OCI-LY1 (cell line): Measurements from ENCODE around the gene PRKCB.

Experiments
- H2AFZ ChIP-seq: fragments of 200-600 bp; sonication (generic), shearing (Covaris generic); 2 replicates; pipeline ENCODE4 v1.6.0; 2014; ENCODE audit warnings: antibody characterized with exemption, mild to moderate bottlenecking, low read length
- H3F3A ChIP-seq: fragments of 200-600 bp; sonication (generic), shearing (Covaris generic); 2 replicates; pipeline ENCODE4 v1.6.0; 2014; ENCODE audit warnings: mild to moderate bottlenecking, antibody characterized with exemption, low read length, moderate library complexity; ENCODE audit not compliant: insufficient read depth
- H3K27ac ChIP-seq: fragments of 200-600 bp; sonication (generic); 2 replicates; pipeline ENCODE4 v1.5.1; 2014; ENCODE audit warnings: low read length, mixed run types, mild to moderate bottlenecking, low read depth; ENCODE audit not compliant: poor library complexity, severe bottlenecking
- H3K27me3 ChIP-seq: fragments of 200-600 bp; sonication (generic); 2 replicates; pipeline ENCODE4 v1.6.0; 2014; ENCODE audit warnings: antibody characterized with exemption, mild to moderate bottlenecking, low read length, moderate library complexity; ENCODE audit not compliant: insufficient read depth
- H3K36me3 ChIP-seq: fragments of 200-600 bp; sonication (generic); 2 replicates; pipeline ENCODE4 v1.6.1; 2014; ENCODE audit warnings: mild to moderate bottlenecking, antibody characterized with exemption, low read length, moderate library complexity, mixed read lengths; ENCODE audit not compliant: insufficient read depth
- H3K4me1 ChIP-seq: fragments of 200-600 bp; sonication (generic); 2 replicates; pipeline ENCODE4 v1.5.1; 2014; ENCODE audit warnings: mild to moderate bottlenecking, low read length, moderate library complexity; ENCODE audit not compliant: insufficient read depth, severe bottlenecking
- H3K4me2 ChIP-seq: fragments of 200-600 bp; sonication (generic), shearing (Covaris generic); 2 replicates; pipeline ENCODE4 v1.6.1; 2014; ENCODE audit warnings: low read length
- H3K4me3 ChIP-seq: fragments of 200-600 bp; sonication (generic); 2 replicates; pipeline ENCODE4 v1.5.1; 2014; ENCODE audit warnings: low read length, low read depth, mild to moderate bottlenecking, mixed read lengths; ENCODE audit not compliant: poor library complexity, severe bottlenecking
- H3K79me2 ChIP-seq: fragments of 200-600 bp; shearing (Covaris generic); 2 replicates; pipeline ENCODE4 v1.6.1; 2016; ENCODE audit warnings: mixed run types, low read length, mixed read lengths; ENCODE audit not compliant: insufficient read depth
- H3K9ac ChIP-seq: fragments of 200-600 bp; sonication (generic), shearing (Covaris generic); 2 replicates; pipeline ENCODE4 v1.6.1; 2014; ENCODE audit warnings: mild to moderate bottlenecking, low read length, mixed read lengths
- H3K9me2 ChIP-seq: fragments of 200-600 bp; sonication (generic), shearing (Covaris generic); 2 replicates; pipeline ENCODE4 v1.6.1; 2014; ENCODE audit warnings: low read depth, mild to moderate bottlenecking, low read length, mixed read lengths
- H3K9me3 ChIP-seq: fragments of 200-600 bp; shearing (Covaris generic); 2 replicates; pipeline ENCODE4 v1.6.1; 2014; ENCODE audit warnings: low read length, mixed read lengths
- H4K20me1 ChIP-seq: fragments of 200-600 bp; sonication (generic), shearing (Covaris generic); 2 replicates; pipeline ENCODE4 v1.6.0; 2016; ENCODE audit warnings: mild to moderate bottlenecking, low read length; ENCODE audit not compliant: insufficient read depth
- EZH2 ChIP-seq: fragments of 200-600 bp; sonication (generic), shearing (Covaris generic); IDR thresholded peaks from 2 replicates; pipeline ENCODE4 v1.8.0; 2017; ENCODE audit warnings: borderline replicate concordance, mixed run types, mild to moderate bottlenecking, antibody characterized with exemption, low read length, moderate library complexity, mixed read lengths
- TF ChIP-seq, protein P1 (sequence below): fragments of 200-600 bp; sonication (generic), shearing (Covaris generic); IDR thresholded peaks from 2 replicates; pipeline ENCODE4 v1.5.1; 2017; ENCODE audit warnings: mild to moderate bottlenecking, antibody characterized with exemption, low read length, moderate library complexity, mixed read lengths

The PRKCB gene

DNA sequence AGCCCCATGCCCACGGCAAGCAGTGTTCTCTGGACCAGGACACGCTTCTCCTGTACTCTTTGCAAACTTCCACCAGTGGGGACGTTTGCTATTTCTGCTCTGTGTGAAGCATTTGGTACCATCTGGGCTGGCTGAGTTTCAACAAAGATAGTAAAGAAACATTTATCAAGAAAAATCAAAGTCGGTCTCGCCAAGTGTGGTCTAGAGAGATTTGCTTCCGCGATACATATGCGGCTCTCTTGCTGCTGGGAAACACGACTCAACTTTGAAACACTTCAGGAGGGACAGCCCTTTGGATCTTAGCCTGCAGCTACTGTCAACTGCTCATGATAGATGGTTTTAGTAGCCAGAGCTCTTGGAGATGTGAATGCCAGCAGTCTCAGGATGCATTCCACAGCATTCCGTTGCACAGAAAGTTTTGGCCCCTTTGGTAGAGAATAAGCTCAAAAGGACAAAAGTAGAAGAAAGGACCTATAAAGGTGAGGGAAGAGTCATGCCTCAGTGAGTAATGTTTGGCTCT is 252.2 kb downstream of the PRKCB start:
- H2AFZ ChIP-seq = no peak overlapping the region
- TF ChIP-seq, protein P1, sequence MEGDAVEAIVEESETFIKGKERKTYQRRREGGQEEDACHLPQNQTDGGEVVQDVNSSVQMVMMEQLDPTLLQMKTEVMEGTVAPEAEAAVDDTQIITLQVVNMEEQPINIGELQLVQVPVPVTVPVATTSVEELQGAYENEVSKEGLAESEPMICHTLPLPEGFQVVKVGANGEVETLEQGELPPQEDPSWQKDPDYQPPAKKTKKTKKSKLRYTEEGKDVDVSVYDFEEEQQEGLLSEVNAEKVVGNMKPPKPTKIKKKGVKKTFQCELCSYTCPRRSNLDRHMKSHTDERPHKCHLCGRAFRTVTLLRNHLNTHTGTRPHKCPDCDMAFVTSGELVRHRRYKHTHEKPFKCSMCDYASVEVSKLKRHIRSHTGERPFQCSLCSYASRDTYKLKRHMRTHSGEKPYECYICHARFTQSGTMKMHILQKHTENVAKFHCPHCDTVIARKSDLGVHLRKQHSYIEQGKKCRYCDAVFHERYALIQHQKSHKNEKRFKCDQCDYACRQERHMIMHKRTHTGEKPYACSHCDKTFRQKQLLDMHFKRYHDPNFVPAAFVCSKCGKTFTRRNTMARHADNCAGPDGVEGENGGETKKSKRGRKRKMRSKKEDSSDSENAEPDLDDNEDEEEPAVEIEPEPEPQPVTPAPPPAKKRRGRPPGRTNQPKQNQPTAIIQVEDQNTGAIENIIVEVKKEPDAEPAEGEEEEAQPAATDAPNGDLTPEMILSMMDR = no peak
- no peak for TF ChIP-seq EZH2
- no peaks in the 10 kb centered on the region for H3F3A ChIP-seq
- no peak overlapping the region for H3K9ac ChIP-seq
- H3K4me2 ChIP-seq = no peak overlapping the region
- H4K20me1 ChIP-seq = no peaks in the 10 kb centered on the region
- no peaks in the 10 kb centered on the region for H3K9me3 ChIP-seq
- H3K27me3 ChIP-seq = no peaks in the 10 kb centered on the region
- no peaks in the 10 kb centered on the region for H3K36me3 ChIP-seq
- no peaks in the 10 kb centered on the region for H3K9me2 ChIP-seq
- no peaks in the 10 kb centered on the region for H3K79me2 ChIP-seq
- H3K27ac ChIP-seq = no peak overlapping the region
- H3K4me1 ChIP-seq = no peaks in the 10 kb centered on the region
- H3K4me3 ChIP-seq = no peak overlapping the region

DNA sequence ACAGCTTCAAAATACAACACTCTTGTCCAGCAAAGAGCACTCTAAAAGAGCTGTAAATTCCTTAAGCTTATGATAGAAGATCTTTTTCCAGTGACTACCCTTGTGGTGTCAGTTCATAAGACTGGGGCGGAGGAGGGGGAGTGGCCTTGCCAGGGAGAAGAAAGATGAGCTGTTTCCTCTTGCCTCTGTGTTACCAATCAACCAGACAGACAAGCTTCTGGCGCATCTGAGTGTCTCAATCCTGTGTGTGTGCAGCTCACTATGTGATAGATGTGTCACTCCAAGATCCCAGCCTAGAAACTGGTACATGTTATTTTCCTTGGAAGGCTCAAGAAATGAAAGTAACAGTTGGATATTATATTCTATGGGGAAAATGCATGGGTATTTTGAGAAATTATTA is 253.0 kb downstream of the PRKCB start:
- Histone ChIP-seq H3K4me2 (no peak overlapping the region), H4K20me1 (no peaks in the 10 kb centered on the region), H3F3A (no peaks in the 10 kb centered on the region), H3K27ac (no peak overlapping the region), H3K79me2 (no peaks in the 10 kb centered on the region), H3K27me3 (no peaks in the 10 kb centered on the region), H3K4me3 (no peak overlapping the region), H3K9me3 (no peaks in the 10 kb centered on the region), H2AFZ (no peak overlapping the region), H3K9me2 (no peaks in the 10 kb centered on the region), H3K9ac (no peak overlapping the region), H3K36me3 (no peaks in the 10 kb centered on the region), H3K4me1 (no peaks in the 10 kb centered on the region)
- TF ChIP-seq, protein P1 = no peak
- TF ChIP-seq EZH2 = no peak

- H3K4me2 ChIP-seq = no peak overlapping the region
- H3K79me2 ChIP-seq = no peaks in the 10 kb centered on the region
- H3K4me1 ChIP-seq = no peaks in the 10 kb centered on the region
- no peak overlapping the region for H3K27ac ChIP-seq
- TF ChIP-seq, protein P1 = no peak
- TF ChIP-seq EZH2 = no peak
- H3K9me3 ChIP-seq = no peaks in the 10 kb centered on the region
- H3F3A ChIP-seq = no peaks in the 10 kb centered on the region
- no peak overlapping the region for H2AFZ ChIP-seq
- H3K4me3 ChIP-seq = no peak overlapping the region
- no peak overlapping the region for H3K9ac ChIP-seq
- H3K36me3 ChIP-seq = no peaks in the 10 kb centered on the region
- no peaks in the 10 kb centered on the region for H4K20me1 ChIP-seq
- no peaks in the 10 kb centered on the region for H3K9me2 ChIP-seq
- no peaks in the 10 kb centered on the region for H3K27me3 ChIP-seq
These were observed 255.3 kb downstream of the PRKCB start for GRCh38 chr16:24091125-24091524.
